HUES64 (cell line): ENCODE results near the gene SLC12A2.

ENCODE experiments used
- H3K27ac ChIP-seq: 2 replicates; pipeline ENCODE4 v1.7.0; 2013; ENCODE audit warnings: low read depth, low read length, inconsistent platforms
- H3K27me3 ChIP-seq: 2 replicates; pipeline ENCODE4 v1.6.1; 2013; ENCODE audit warnings: mild to moderate bottlenecking, low read length; ENCODE audit not compliant: insufficient read depth
- H3K36me3 ChIP-seq: 2 replicates; pipeline ENCODE4 v1.6.1; 2013; ENCODE audit warnings: mild to moderate bottlenecking, low read length; ENCODE audit not compliant: insufficient read depth
- H3K4me1 ChIP-seq: 2 replicates; pipeline ENCODE4 v1.6.1; 2013; ENCODE audit warnings: mild to moderate bottlenecking, low read length, moderate library complexity; ENCODE audit not compliant: insufficient read depth
- H3K4me3 ChIP-seq: 2 replicates; pipeline ENCODE4 v1.5.1; 2013; ENCODE audit warnings: mild to moderate bottlenecking, low read length, moderate library complexity
- H3K9ac ChIP-seq: 2 replicates; pipeline ENCODE4 v1.6.1; 2013; ENCODE audit warnings: mild to moderate bottlenecking, low read depth, low read length
- H3K9me3 ChIP-seq: 2 replicates; pipeline ENCODE4 v1.6.1; 2013; ENCODE audit warnings: low read depth, low read length; ENCODE audit not compliant: insufficient read depth
- WGBS: fragments of 150-250, 120-280 bp; methylation state at CpG from one replicate; pipeline ENCODE4 v1.1.7; 2013; ENCODE audit warnings: missing lambda C conversion rate; 5-methylcytosine and 5-hydroxymethylcytosine counted together

SLC12A2 gene

DNA sequence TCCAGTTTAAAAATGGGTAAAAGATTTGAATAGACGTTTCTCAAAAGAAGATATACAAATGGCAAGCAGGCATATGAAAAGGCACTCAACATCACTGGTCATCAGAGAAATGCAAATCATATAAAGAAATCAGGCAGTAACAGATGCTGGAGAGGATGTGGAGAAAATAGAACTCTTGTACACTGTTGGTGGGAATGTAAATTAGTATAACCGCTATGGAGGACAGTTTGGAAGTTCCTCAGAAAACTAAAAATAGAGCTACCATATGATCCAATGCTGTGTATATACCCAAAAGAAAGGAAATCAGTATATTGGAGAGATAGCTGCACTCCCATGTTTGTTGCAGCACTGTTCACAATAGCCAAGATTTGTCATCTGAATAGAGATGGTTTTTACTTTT lies 42.7 kb downstream of the SLC12A2 start:
- no peaks in the 10 kb centered on the region for H3K27me3 ChIP-seq
- H3K4me1 ChIP-seq, result no peaks in the 10 kb centered on the region
- H3K27ac ChIP-seq, result no peak overlapping the region
- H3K36me3 ChIP-seq, result peaks cover 2% of the 10 kb centered on the region; the same call in 1 of the 2 replicates
- H3K4me3 ChIP-seq, result no peak overlapping the region
- H3K9ac ChIP-seq, result no peak overlapping the region
- WGBS, result 81% methylated on average over 2 of the region's 2 CpGs
- H3K9me3 ChIP-seq, result no peaks in the 10 kb centered on the region

- 100% methylated on average over 1 of the region's 1 CpG for WGBS
- Histone ChIP-seq H3K4me3 (no peak overlapping the region), H3K36me3 (peaks cover 5% of the 10 kb centered on the region; the same call in 1 of the 2 replicates), H3K9ac (no peak overlapping the region), H3K27ac (no peak overlapping the region), H3K27me3 (no peaks in the 10 kb centered on the region), H3K4me1 (no peaks in the 10 kb centered on the region), H3K9me3 (no peaks in the 10 kb centered on the region)
Observed at GRCh38 chr5:128132499-128132898, 48.9 kb downstream of the SLC12A2 start.

- Histone ChIP-seq H3K27me3 (no peaks in the 10 kb centered on the region), H3K4me1 (no peaks in the 10 kb centered on the region), H3K9me3 (no peaks in the 10 kb centered on the region), H3K9ac (no peak overlapping the region), H3K4me3 (no peak overlapping the region), H3K36me3 (peaks cover 12% of the 10 kb centered on the region; the same call in 1 of the 2 replicates), H3K27ac (no peak overlapping the region)
Observed at GRCh38 chr5:128135286-128135685, 51.7 kb downstream of the SLC12A2 start.

- Histone ChIP-seq H3K4me1 (no peaks in the 10 kb centered on the region), H3K36me3 (peaks cover 5% of the 10 kb centered on the region; the same call in 1 of the 2 replicates), H3K27ac (no peak overlapping the region), H3K27me3 (no peaks in the 10 kb centered on the region), H3K4me3 (no peak overlapping the region), H3K9me3 (no peaks in the 10 kb centered on the region), H3K9ac (no peak overlapping the region)
- WGBS, result 86% methylated on average over 2 of the region's 2 CpGs
Observed at GRCh38 chr5:128143911-128144310, 60.3 kb downstream of the SLC12A2 start.

GRCh38 chr5:128144491-128144890 lies 60.9 kb downstream of the SLC12A2 start:
- 92% methylated on average over 1 of the region's 1 CpG for WGBS
- Histone ChIP-seq H3K4me1 (no peaks in the 10 kb centered on the region), H3K36me3 (peaks cover 5% of the 10 kb centered on the region; the same call in 1 of the 2 replicates), H3K9me3 (no peaks in the 10 kb centered on the region), H3K27me3 (no peaks in the 10 kb centered on the region), H3K9ac (no peak overlapping the region), H3K4me3 (no peak overlapping the region), H3K27ac (no peak overlapping the region)

GRCh38 chr5:128146671-128147070 lies 63.1 kb downstream of the SLC12A2 start:
- H3K4me3 ChIP-seq, result no peak overlapping the region
- WGBS, result 100% methylated on average over 2 of the region's 2 CpGs
- H3K36me3 ChIP-seq, result peaks cover 11% of the 10 kb centered on the region; the same call in 1 of the 2 replicates

DNA sequence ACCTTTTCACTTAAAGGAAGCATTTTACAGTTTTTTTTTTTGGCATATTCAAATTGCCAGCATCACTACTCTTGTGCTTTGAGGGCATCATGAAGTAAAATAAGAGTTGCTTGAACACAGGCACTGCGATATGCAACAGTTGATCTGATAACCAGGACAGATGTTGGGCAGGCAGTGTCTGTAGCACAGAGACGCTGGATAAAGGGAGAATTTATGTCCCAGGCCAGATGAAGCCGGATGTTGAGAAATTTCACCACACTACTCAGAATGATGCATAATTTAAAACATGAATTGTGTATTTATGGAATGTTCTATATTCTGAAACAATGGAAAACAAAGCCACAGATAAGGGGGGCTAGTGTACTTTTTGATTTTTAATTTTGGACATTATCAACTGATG lies 71.4 kb downstream of the SLC12A2 start:
- Histone ChIP-seq H3K36me3 (peaks cover 27% of the 10 kb centered on the region), H3K27me3 (no peaks in the 10 kb centered on the region)

More at GRCh38 chr5:128146671-128147070, 63.1 kb downstream of the SLC12A2 start:
- Histone ChIP-seq H3K27ac (no peak overlapping the region), H3K4me1 (no peaks in the 10 kb centered on the region), H3K27me3 (no peaks in the 10 kb centered on the region), H3K9ac (no peak overlapping the region), H3K9me3 (no peaks in the 10 kb centered on the region)

DNA sequence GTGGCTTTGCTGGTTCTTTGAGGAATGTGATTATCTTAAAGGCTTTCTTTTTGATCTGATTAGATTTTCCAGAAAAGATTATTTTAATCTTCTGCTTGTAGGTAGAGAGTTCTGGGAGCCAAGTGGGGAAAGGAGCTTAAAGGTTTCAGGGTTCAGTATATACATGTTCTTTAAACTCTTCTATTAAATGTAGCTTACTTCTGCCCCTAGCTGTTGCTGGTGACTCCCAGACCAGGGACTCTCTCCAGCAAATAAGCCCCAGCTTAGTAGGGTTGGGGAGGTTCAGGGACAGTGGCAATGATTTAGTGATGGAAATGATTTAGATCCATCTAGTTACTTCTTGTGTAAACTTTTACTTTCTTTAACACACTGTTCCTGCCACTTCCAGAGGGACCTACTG lies 72.2 kb downstream of the SLC12A2 start:
- Histone ChIP-seq H3K36me3 (peaks cover 27% of the 10 kb centered on the region), H3K9ac (no peak overlapping the region), H3K9me3 (no peaks in the 10 kb centered on the region), H3K4me1 (no peaks in the 10 kb centered on the region), H3K27ac (no peak overlapping the region), H3K4me3 (no peak overlapping the region), H3K27me3 (no peaks in the 10 kb centered on the region)

More for the DNA sequence above, 71.4 kb downstream of the SLC12A2 start:
- Histone ChIP-seq H3K9me3 (no peaks in the 10 kb centered on the region), H3K9ac (no peak overlapping the region), H3K27ac (no peak overlapping the region), H3K4me1 (no peaks in the 10 kb centered on the region), H3K4me3 (no peak overlapping the region)
- 99% methylated on average over 2 of the region's 3 CpGs for WGBS

GRCh38 chr5:128156521-128156920 lies 73.0 kb downstream of the SLC12A2 start:
- Histone ChIP-seq H3K4me1 (no peaks in the 10 kb centered on the region), H3K27ac (no peak overlapping the region), H3K36me3 (peaks cover 22% of the 10 kb centered on the region), H3K9ac (no peak overlapping the region), H3K27me3 (no peaks in the 10 kb centered on the region), H3K9me3 (no peaks in the 10 kb centered on the region), H3K4me3 (no peak overlapping the region)
- WGBS, result 94% methylated on average over 2 of the region's 3 CpGs

GRCh38 chr5:128158342-128158741 lies 74.8 kb downstream of the SLC12A2 start:
- H3K36me3 ChIP-seq, result peaks cover 15% of the 10 kb centered on the region; the same call in 1 of the 2 replicates
- 93% methylated on average over 3 of the region's 3 CpGs for WGBS

DNA sequence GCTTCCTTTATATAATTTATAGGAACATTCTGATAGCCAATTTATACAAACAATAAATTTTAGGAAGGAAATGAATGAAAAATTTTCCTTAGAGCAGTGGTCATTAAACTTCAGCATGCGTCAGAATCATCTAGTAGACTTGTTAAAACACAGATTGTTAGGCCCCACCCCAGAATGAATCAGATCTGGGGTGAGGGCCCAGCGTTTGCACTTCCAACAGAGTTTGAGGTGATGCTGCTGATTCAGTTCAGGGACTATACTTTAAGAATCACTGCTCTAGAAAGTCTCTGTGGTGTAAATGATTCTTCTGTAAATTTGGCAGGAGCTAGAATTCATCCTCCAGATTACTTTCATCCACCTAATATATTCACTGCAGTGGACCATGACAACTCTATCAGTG lies 80.4 kb downstream of the SLC12A2 start:
- Histone ChIP-seq H3K27me3 (no peaks in the 10 kb centered on the region), H3K27ac (no peak overlapping the region), H3K4me3 (no peak overlapping the region), H3K9me3 (no peaks in the 10 kb centered on the region), H3K36me3 (peaks cover 8% of the 10 kb centered on the region; the same call in 1 of the 2 replicates), H3K4me1 (no peaks in the 10 kb centered on the region), H3K9ac (no peak overlapping the region)
- WGBS, result 86% methylated on average over 2 of the region's 2 CpGs

More at GRCh38 chr5:128158342-128158741, 74.8 kb downstream of the SLC12A2 start:
- Histone ChIP-seq H3K4me3 (no peak overlapping the region), H3K4me1 (no peaks in the 10 kb centered on the region), H3K27ac (no peak overlapping the region), H3K27me3 (no peaks in the 10 kb centered on the region), H3K9me3 (no peaks in the 10 kb centered on the region), H3K9ac (no peak overlapping the region)

DNA sequence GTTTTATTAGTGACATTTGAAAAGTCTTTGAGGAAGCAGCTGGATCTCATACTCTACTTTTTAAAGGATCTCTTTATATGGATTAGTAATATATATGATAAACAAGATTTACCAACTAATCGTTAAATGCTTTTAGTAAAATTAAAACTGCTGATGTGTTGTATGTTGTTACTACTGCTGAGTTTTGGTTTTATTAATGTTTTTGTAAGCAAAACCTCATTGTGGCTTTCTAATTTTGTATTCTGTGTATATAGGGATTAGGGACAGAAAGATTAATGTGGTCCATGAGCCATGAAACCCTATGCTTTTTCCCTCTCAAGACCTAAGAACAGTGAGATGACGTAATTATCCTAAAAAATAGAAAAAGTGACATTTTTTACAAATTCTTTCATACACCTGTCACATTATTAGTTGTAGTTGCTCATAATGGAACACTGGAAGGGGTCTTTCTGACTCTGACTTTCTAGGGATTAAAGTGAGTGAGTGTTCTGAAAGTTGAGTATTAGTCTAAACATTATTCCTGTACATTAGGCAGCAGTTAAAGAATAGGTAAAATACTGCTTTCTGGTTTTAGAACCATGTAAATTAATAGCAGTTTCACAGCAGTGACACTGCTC lies 85.9 kb downstream of the SLC12A2 start:
- no peaks in the 10 kb centered on the region for H3K9me3 ChIP-seq
- H3K4me1 ChIP-seq, result no peaks in the 10 kb centered on the region
- no peaks in the 10 kb centered on the region; the same call in 1 of the 2 replicates for H3K36me3 ChIP-seq
- H3K27me3 ChIP-seq, result no peaks in the 10 kb centered on the region
- 100% methylated on average over 1 of the region's 2 CpGs for WGBS
- no peak overlapping the region for H3K9ac ChIP-seq
- no peak overlapping the region for H3K4me3 ChIP-seq
- no peak overlapping the region for H3K27ac ChIP-seq
